ENCODE measurements around the gene GM2A. TPM values are rescaled to one million over a fixed set of nuclear protein-coding genes. Genes with fewer than 3 reads are reported as not detected.

GM2A gene
- total RNA-seq, 4 donors from 2014 or later = 99.3 to 167 (median 126) TPM

- TF ChIP-seq EP300 (IDR thresholded peaks at IDR 0.05) (no peak), POLR2A (IDR thresholded peaks at IDR 0.05) (no peak), POLR2AphosphoS5 (IDR thresholded peaks at IDR 0.05) (no peak), CTCF (IDR thresholded peaks at IDR 0.05) (no peak)
- peak; percentile 83 to 89 for DNase-seq (ENCODE audit: low spot score in 2 of 2)
Observed at GRCh38 chr5:151213803-151214613, 39.0 kb upstream of the GM2A start.

GRCh38 chr5:151214614-151215545 lies 38.1 kb upstream of the GM2A start:
- no peak overlapping the region for H3K4me3 ChIP-seq
- DNase-seq (ENCODE audit: low spot score in 2 of 2) = peak; percentile 54 to 77
- no peak for TF ChIP-seq POLR2A (IDR thresholded peaks at IDR 0.05)
- TF ChIP-seq POLR2AphosphoS5 (IDR thresholded peaks at IDR 0.05) = no peak
- no peak for TF ChIP-seq CTCF (IDR thresholded peaks at IDR 0.05)
- no peak for TF ChIP-seq EP300 (IDR thresholded peaks at IDR 0.05)
- no peaks in the 10 kb centered on the region for H3K36me3 ChIP-seq
- peaks cover 37% of the 10 kb centered on the region for H3K4me1 ChIP-seq
- H3K27me3 ChIP-seq = no peaks in the 10 kb centered on the region
- H3K9me3 ChIP-seq = no peaks in the 10 kb centered on the region
- WGBS = 73% methylated on average over 10 of the region's 10 CpGs
- no peak overlapping the region for H3K27ac ChIP-seq

More at GRCh38 chr5:151213803-151214613, 39.0 kb upstream of the GM2A start:
- no peaks in the 10 kb centered on the region for H3K9me3 ChIP-seq
- 46% methylated on average over 8 of the region's 9 CpGs for WGBS
- H3K4me3 ChIP-seq = peak overlapping the region; percentile 5
- peak overlapping the region; percentile 7 for H3K27ac ChIP-seq
- no peaks in the 10 kb centered on the region for H3K36me3 ChIP-seq
- peaks cover 44% of the 10 kb centered on the region for H3K4me1 ChIP-seq
- no peaks in the 10 kb centered on the region for H3K27me3 ChIP-seq

- TF ChIP-seq POLR2A (IDR thresholded peaks at IDR 0.05) = no peak
- no peak for TF ChIP-seq CTCF (IDR thresholded peaks at IDR 0.05)
- TF ChIP-seq POLR2AphosphoS5 (IDR thresholded peaks at IDR 0.05) = no peak
- no peak for TF ChIP-seq EP300 (IDR thresholded peaks at IDR 0.05)
- Histone ChIP-seq H3K9me3 (no peaks in the 10 kb centered on the region), H3K27me3 (no peaks in the 10 kb centered on the region), H3K4me1 (peaks cover 37% of the 10 kb centered on the region), H3K36me3 (no peaks in the 10 kb centered on the region), H3K27ac (no peak overlapping the region), H3K4me3 (no peak overlapping the region)
- 91% methylated on average over 2 of the region's 2 CpGs for WGBS
- DNase-seq (ENCODE audit: low spot score in 2 of 2) = no peak
Observed at GRCh38 chr5:151215546-151215880, 37.5 kb upstream of the GM2A start.

- Histone ChIP-seq H3K27me3 (no peaks in the 10 kb centered on the region), H3K27ac (no peak overlapping the region), H3K36me3 (no peaks in the 10 kb centered on the region), H3K4me1 (peaks cover 33% of the 10 kb centered on the region), H3K9me3 (no peaks in the 10 kb centered on the region), H3K4me3 (no peak overlapping the region)
- 78% methylated on average over 5 of the region's 5 CpGs for WGBS
- TF ChIP-seq POLR2AphosphoS5 (IDR thresholded peaks at IDR 0.05) (no peak), EP300 (IDR thresholded peaks at IDR 0.05) (no peak), CTCF (IDR thresholded peaks at IDR 0.05) (no peak), POLR2A (IDR thresholded peaks at IDR 0.05) (no peak)
- DNase-seq (ENCODE audit: low spot score in 2 of 2) = no peak
Observed at GRCh38 chr5:151216781-151217180, 36.2 kb upstream of the GM2A start.

GRCh38 chr5:151218177-151218576 lies 34.8 kb upstream of the GM2A start:
- Histone ChIP-seq H3K27ac (no peak overlapping the region), H3K4me1 (peaks cover 37% of the 10 kb centered on the region), H3K27me3 (no peaks in the 10 kb centered on the region), H3K9me3 (no peaks in the 10 kb centered on the region), H3K36me3 (no peaks in the 10 kb centered on the region), H3K4me3 (no peak overlapping the region)
- peak in 1 of 2 donors; percentile 49 for DNase-seq (ENCODE audit: low spot score in 2 of 2)
- WGBS = 83% methylated on average over 6 of the region's 6 CpGs
- no peak for TF ChIP-seq EP300 (IDR thresholded peaks at IDR 0.05)
- no peak for TF ChIP-seq POLR2AphosphoS5 (IDR thresholded peaks at IDR 0.05)
- no peak for TF ChIP-seq CTCF (IDR thresholded peaks at IDR 0.05)
- TF ChIP-seq POLR2A (IDR thresholded peaks at IDR 0.05) = no peak
